Activated CD4-positive, alpha-beta T cell treated with anti-CD3 and anti-CD28 coated beads for 1 hour (primary cell): ENCODE data around the gene RTCB.

Experiments
- DNase-seq: peaks from one replicate; pipeline ENCODE4 v3.0.0-alpha.2; 2020

RTCB gene

GRCh38 chr22:32411829-32412592 lies at the start of gene RTCB:
RTCB (minus strand) TSS chr22:32412247; CDS start chr22:32412156, 91 bp downstream.
- peak; percentile 90 for DNase-seq

- DNase-seq = no peak
Observed at GRCh38 chr22:32457031-32457430, 45.0 kb upstream of the RTCB start.

GRCh38 chr22:32448980-32449379 lies 36.9 kb upstream of the RTCB start:
- DNase-seq = no peak

GRCh38 chr22:32446321-32446720 lies 34.3 kb upstream of the RTCB start:
- DNase-seq = no peak

- no peak for DNase-seq
Observed at GRCh38 chr22:32444068-32444467, 32.0 kb upstream of the RTCB start.

- no peak for DNase-seq
Observed at GRCh38 chr22:32430352-32430751, 18.3 kb upstream of the RTCB start.

- DNase-seq = no peak
Observed at GRCh38 chr22:32426881-32427280, 14.8 kb upstream of the RTCB start.

GRCh38 chr22:32423664-32424063 lies 11.6 kb upstream of the RTCB start:
- no peak for DNase-seq

- DNase-seq = no peak
Observed at GRCh38 chr22:32422062-32422461, 10.0 kb upstream of the RTCB start.

GRCh38 chr22:32421484-32421883 lies 9.4 kb upstream of the RTCB start:
- DNase-seq = no peak

GRCh38 chr22:32417906-32418305 lies 5.9 kb upstream of the RTCB start:
- no peak for DNase-seq

GRCh38 chr22:32416556-32417085 lies 4.6 kb upstream of the RTCB start:
- DNase-seq = no peak

GRCh38 chr22:32414191-32414590 lies 2.1 kb upstream of the RTCB start:
- DNase-seq = no peak

- DNase-seq = no peak
Observed at GRCh38 chr22:32413719-32414118, 1.7 kb upstream of the RTCB start.

- DNase-seq = no peak
Observed at GRCh38 chr22:32411402-32411801, 645 bp downstream of the RTCB start.

- no peak for DNase-seq
Observed at GRCh38 chr22:32410459-32410858, 1.6 kb downstream of the RTCB start.

- no peak for DNase-seq
Observed at GRCh38 chr22:32409977-32410376, 2.1 kb downstream of the RTCB start.

GRCh38 chr22:32407936-32408335 lies 4.1 kb downstream of the RTCB start:
- DNase-seq = no peak

GRCh38 chr22:32407312-32407711 lies 4.7 kb downstream of the RTCB start:
- no peak for DNase-seq

- DNase-seq = no peak
Observed at GRCh38 chr22:32404021-32404420, 8.0 kb downstream of the RTCB start.

- no peak for DNase-seq
Observed at GRCh38 chr22:32401486-32401885, 10.6 kb downstream of the RTCB start.

GRCh38 chr22:32396746-32397145 lies 15.3 kb downstream of the RTCB start:
- DNase-seq = no peak

GRCh38 chr22:32396255-32396654 lies 15.8 kb downstream of the RTCB start:
- no peak for DNase-seq

GRCh38 chr22:32395107-32395506 lies 16.9 kb downstream of the RTCB start:
- no peak for DNase-seq

- no peak for DNase-seq
Observed at GRCh38 chr22:32389685-32390084, 22.4 kb downstream of the RTCB start.
